HuH-7 (cell line): Measurements from ENCODE around the gene CTSH.
A peak's percentile ranks its signal among the peaks of the same experiment; 100 is the strongest.
"Not testable (repeated sequence)": the region's sequence is repeated elsewhere in the genome, so short reads cannot be mapped to it uniquely, and the experiment has no call there.

Source experiments
- DNase-seq: peaks from one replicate; pipeline ENCODE4 v3.0.0; 2011; ENCODE audit warnings: low spot score

CTSH gene

DNA sequence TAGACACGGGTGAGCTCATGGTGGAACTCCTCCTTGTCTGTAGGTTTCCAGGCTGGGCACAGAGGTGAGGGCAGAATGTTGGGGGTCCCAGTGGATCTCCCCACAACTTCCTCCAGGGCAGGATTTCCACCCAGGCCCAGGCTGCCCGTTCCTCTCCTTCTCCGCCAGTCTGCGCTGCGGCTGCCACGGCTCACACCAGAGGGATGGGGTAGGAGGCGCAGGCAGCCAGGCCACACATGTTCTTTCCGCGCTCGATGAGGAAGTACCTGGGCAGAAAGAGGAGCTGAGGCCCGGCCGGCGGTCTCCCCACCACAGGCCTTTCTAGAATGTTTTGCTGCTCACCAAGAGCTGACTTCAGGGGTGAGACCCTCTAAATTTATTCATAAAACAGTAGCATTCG, 22.9 kb downstream of the CTSH start:
- DNase-seq, result no peak

DNA sequence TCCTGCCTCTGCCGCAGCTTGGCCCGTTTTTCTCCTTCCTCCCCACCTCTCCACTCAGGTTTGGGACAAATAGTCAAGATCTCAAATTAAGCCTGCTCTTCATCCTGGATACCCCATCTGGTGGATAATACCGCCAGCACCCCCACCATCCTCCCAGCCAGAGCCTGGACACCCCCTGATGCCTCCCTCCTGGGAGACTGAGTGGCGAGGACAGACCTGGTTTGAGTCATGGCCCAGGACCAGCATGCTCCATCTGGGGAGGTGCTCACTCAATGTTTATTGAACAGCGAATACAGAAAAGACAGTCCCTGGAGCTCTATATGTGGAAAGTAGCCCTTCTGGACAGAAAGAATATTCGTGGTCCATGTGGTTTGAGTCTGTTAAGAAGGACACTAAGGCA, 23.3 kb downstream of the CTSH start:
- DNase-seq, result no peak

DNA sequence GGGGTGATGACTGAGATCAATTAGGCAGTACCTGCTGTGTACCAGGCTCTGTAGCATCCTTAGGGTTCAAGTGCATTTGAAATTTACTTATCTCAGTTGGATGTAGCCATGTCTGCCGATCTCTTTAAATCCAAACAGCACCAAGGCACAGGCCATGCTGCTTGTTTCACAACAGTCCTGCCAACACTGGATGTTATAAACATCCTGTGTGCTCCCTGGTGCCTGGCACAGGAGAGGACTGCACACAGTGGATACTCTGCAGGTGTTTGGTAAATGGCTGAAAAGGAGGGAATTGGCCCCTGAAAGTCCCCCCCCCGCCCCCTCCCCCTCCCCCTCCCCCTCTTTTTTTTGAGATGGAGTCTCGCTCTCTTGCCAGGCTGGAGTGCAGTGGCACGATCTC, 27.0 kb downstream of the CTSH start:
- no peak for DNase-seq

DNA sequence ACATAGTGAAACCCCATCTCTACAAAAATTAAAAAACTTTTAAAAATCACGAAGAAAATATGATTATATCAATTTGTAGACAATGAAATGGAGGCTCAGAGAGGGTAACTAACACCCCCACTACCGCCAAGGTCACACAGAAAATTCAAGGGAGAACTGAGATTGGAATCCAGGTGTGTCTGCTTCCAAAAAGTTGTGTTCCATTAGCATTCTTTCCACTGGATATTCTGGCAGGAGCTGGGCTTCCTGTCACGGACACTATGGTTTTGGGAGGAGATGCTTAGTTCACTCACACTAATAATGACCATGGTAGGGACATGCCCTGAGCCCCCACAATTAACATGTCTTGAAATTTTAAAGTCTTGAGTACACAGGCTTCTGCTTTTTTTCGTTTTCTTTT, 28.8 kb downstream of the CTSH start:
- no peak for DNase-seq

DNA sequence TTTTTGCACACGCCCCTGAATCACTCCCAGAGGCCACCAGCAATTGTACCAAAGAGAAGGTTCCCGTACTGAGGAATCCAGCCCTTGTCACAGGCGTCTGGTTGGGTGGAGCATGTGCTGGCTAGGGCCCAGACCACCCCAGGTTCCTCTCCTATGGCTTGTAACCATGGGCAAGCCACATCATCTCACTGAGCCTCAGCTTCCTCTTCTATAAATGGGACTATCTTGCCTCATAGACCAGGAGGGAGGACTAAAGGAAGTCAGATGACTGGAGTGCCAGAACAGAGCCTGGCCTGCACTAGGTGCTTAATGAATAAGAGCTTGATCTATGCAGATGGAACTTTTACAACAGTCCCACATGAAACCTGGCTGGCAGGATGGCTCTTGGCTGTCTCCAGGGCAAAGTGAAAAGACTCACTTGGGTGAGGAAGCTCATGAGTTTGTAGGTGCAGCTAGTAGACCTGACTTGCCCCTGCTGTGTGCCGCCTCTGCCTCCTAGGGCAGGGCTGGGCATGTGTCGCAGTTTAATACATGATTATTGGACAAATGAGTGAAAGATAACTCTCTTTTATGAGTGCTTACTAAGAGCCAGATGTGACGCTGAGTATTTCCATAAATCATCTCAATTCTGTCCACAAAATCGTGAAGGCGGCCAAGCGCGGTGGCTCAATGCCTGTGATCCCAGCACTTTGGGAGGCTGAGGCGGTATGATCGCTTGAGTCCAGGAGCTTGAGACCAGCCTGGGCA, 29.3 kb downstream of the CTSH start:
- DNase-seq, result no peak

GRCh38 chr15:78914027-78914764, 30.6 kb downstream of the CTSH start:
- no peak for DNase-seq

- no peak for DNase-seq
These were observed 31.8 kb downstream of the CTSH start for GRCh38 chr15:78913012-78913411.

- DNase-seq, result no peak
These were observed 32.5 kb downstream of the CTSH start for GRCh38 chr15:78912316-78912715.

- no peak for DNase-seq
These were observed 34.6 kb downstream of the CTSH start for GRCh38 chr15:78910271-78910670.

DNA sequence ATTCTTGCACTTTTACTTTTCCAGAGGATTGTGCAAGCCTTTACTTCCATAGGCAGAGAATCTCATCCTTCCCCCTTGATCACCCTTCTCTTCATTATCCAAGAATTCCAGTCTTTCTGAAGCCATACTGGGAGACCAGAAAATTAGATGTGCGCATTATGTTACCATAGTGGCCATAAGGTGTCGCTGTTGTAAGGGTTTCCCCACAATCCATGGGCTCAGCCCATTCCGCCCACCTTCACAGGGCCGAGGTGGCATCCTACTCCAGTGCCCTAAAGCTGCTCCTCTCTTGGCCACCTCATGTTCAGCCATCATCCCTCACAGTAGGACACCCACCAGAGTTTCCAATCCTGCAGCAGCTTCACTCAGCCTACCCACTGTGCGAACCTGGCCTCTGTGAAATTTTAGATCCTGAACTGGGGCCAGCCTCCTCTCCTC, 35.0 kb downstream of the CTSH start:
- DNase-seq, result peak; percentile 66

GRCh38 chr15:78909160-78909695, 35.6 kb downstream of the CTSH start:
- DNase-seq, result no peak

DNA sequence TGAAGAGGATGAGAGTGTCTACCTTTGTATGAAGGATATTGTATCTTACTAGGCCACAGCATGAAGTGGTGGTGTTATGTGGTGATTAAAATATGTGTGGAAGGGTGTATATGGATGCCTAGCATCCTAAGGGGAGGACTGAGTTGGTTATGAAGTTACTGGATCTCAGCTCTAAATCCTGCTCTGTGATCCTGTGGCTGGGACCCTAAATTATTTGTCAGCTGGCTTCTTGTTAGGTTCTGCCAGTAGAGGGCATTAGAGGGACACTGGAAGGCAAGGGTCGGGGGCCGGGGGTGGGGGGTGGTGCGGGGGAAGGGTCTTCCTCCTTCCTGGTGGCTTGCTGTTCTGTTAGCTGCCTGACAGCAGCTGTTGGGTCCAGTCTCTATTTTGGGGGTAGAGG, 37.3 kb downstream of the CTSH start:
- no peak for DNase-seq

DNA sequence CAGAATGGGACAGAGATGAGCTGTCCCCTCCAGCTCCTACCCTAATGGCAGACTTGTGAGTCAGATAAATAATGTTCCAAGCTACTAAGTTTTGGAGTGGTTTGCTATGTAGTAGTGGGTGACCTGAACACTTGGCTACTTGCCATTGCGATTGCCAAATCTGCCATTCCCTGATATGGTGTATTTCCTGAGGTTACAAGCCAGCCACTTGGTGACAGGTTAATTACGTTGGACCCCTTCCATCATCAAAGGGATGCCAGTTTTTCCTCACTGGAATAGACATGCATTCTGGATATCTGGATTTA, 38.6 kb downstream of the CTSH start:
- no peak for DNase-seq

DNA sequence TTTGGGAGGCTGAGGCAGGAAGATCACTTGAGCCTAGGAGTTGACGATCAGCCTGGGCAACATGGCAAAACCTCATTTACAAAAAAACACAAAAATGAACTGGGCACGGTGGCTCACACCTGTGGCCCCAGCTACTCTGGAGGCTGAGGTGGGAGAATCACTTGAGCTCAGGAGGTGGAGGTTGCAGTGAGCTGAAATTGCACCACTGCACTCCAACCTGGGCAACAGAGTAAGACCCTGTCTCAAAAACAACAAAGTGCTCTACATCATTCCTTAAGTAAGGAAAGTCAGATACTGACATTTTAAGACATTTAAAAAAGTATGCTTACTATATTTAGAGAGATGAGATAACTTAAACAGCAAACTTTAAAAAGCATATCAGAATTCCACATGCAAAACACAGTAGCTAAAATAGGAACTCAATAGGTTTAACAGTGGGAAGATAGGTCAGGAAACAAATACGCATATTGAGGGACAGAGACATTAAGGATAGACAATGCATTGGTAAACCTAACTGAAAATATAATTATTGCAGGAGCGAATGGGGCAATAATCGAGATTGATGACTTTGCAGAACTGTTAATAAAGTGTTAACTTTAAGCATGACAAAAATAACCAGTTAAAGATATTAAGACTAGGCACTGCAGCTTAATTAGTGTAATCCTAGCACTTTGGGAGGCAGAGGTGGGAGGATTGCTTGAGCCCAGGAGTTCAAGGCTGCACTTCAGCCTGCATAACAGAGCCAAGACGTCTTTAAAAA, 40.1 kb downstream of the CTSH start:
- no peak for DNase-seq

GRCh38 chr15:78902281-78903032, 42.4 kb downstream of the CTSH start:
- DNase-seq, result not testable (repeated sequence)

- not testable (repeated sequence) for DNase-seq
These were observed 43.9 kb downstream of the CTSH start for GRCh38 chr15:78900819-78901533.

- DNase-seq, result no peak
These were observed 46.3 kb downstream of the CTSH start for GRCh38 chr15:78898540-78898939.

DNA sequence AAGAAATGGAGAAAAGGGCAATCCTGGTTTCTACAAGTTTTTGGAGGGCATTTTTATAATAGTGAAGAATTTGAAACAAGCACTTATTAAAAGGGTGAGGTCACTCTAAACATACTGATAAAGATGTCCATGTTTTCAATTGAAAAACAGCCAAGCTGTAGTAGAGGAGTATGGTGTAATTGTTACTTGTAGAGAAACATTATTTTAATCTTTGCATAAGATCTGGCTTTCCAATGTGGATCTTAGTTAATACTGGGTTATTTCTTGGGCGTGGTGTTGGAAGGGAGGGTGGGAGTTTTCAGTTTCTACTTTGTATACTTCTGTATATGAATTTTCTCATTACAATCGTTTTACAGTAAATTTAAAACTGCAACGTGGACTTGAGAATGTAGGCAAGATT, 49.4 kb downstream of the CTSH start:
- DNase-seq, result no peak

DNA sequence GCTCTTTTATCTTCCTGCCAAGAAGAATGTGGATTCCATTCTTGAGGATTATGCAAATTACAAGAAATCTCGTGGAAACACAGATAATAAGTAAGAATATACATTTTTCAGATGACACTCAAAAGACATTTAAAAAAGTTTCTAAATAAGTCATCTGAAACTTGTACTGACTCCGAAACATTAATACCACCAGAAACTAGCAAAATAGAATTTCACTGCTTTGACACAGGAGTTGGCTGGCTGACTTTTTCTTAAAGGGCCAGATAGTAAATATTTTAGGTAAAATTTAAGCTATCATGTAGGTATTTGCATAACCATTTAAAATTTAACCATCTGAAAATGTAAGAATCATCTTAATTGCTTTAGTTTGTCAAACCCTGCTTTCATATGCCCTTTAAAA, 51.3 kb downstream of the CTSH start:
- DNase-seq, result no peak

DNA sequence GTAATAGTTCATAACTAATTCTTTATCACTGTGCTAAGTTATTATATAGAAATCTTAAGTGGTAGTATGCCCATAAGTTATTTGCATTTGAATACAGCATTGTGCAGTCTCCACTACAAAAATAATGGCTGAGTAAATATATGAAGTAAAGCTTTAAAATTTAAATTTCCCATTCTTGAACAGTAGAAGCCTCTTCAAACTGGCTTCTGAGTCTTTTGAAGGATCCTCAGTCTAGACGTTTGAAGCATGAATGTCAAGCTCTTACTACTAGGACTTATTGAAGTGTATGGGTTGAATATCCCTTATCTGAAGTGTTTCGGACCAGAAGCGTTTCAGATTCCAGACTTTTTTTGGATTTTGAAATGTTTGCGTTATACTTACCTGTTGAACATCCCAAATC, 55.8 kb downstream of the CTSH start:
- no peak for DNase-seq

GRCh38 chr15:78881681-78882080, 63.2 kb downstream of the CTSH start:
- no peak for DNase-seq
